ENCODE data around the gene ZNF232.
"Not testable (repeated sequence)": the region's sequence is repeated elsewhere in the genome, so short reads cannot be mapped to it uniquely, and the experiment has no call there.

Gene ZNF232

GRCh38 chr17:5111402-5112204 lies at the start of gene ZNF232:
ZNF232 (minus strand) TSS chr17:5111878; CDS start chr17:5111822, 56 bp downstream.
- peak; percentile 92 to 96 for DNase-seq

- DNase-seq: not testable (repeated sequence)
These were observed 49.0 kb upstream of the ZNF232 start for GRCh38 chr17:5160702-5161101.

- DNase-seq: not testable (repeated sequence)
These were observed 34.4 kb upstream of the ZNF232 start for GRCh38 chr17:5146122-5146521.

GRCh38 chr17:5142877-5143276 lies 31.2 kb upstream of the ZNF232 start:
- DNase-seq: not testable (repeated sequence)

GRCh38 chr17:5139458-5139732 lies 27.7 kb upstream of the ZNF232 start:
- DNase-seq: no peak

- no peak for DNase-seq
These were observed 27.2 kb upstream of the ZNF232 start for GRCh38 chr17:5138616-5139457.

GRCh38 chr17:5138198-5138544 lies 26.5 kb upstream of the ZNF232 start:
- not testable (repeated sequence) for DNase-seq

- not testable (repeated sequence) for DNase-seq
These were observed 26.0 kb upstream of the ZNF232 start for GRCh38 chr17:5137511-5138197.

- not testable (repeated sequence) for DNase-seq
These were observed 25.1 kb upstream of the ZNF232 start for GRCh38 chr17:5136580-5137412.

GRCh38 chr17:5135726-5136579 lies 24.3 kb upstream of the ZNF232 start:
- no peak for DNase-seq

GRCh38 chr17:5135131-5135712 lies 23.5 kb upstream of the ZNF232 start:
- DNase-seq: not testable (repeated sequence)

- DNase-seq: not testable (repeated sequence)
These were observed 22.9 kb upstream of the ZNF232 start for GRCh38 chr17:5134571-5134970.

GRCh38 chr17:5133961-5134360 lies 22.3 kb upstream of the ZNF232 start:
- DNase-seq: not testable (repeated sequence)

- DNase-seq: no peak
These were observed 21.6 kb upstream of the ZNF232 start for GRCh38 chr17:5133311-5133710.

- peak in 1 of 2 donors; percentile 12 for DNase-seq
These were observed 21.0 kb upstream of the ZNF232 start for GRCh38 chr17:5132503-5133225.

- DNase-seq: peak in 1 of 2 donors; percentile 13
These were observed 20.3 kb upstream of the ZNF232 start for GRCh38 chr17:5131799-5132502.

GRCh38 chr17:5131146-5131715 lies 19.6 kb upstream of the ZNF232 start:
- DNase-seq: peak in 1 of 2 donors; percentile 11

- peak in 1 of 2 donors; percentile 9 for DNase-seq
These were observed 19.0 kb upstream of the ZNF232 start for GRCh38 chr17:5130687-5131086.

GRCh38 chr17:5130261-5130660 lies 18.6 kb upstream of the ZNF232 start:
- DNase-seq: not testable (repeated sequence)

All from stimulated activated CD4-positive, alpha-beta T cell treated with anti-CD3 and anti-CD28 coated beads, Interleukin-2, amount 100 ng/mL, for 24 hours (primary cell).